ENCODE results near the gene PLN. TPM values are rescaled to one million over a fixed set of nuclear protein-coding genes. Genes with fewer than 3 reads are reported as not detected.

Gene PLN
- total RNA-seq, 1 experiment from 2014 or later: not detected

DNA sequence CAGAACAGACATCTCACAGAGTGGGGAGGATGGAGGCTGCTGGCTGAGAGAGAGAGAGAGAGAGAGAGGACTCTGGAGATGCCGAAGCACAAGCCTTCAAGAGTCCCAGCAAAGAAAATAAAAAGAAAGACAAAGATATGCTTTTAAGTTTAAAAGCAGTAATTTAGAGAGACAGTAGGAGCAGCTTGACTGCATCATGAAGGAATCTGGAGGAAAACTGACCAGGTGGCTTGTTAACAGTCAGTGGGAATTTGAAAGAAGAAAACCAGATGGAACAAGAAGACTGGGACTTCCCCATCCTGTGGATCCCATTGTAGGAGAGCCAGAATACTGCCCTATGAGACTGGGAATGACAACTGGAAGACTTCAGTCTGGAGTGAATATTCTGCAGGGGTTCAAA lies 46.3 kb upstream of the PLN start:
- H3K9ac ChIP-seq (ENCODE audit: low read length): no peak overlapping the region
- intact Hi-C loops (cut with micrococcal nuclease): no loop called here
- peaks cover 7% of the 10 kb centered on the region for H3K36me3 ChIP-seq (ENCODE audit: low read depth, low read length)
- no TSS peak for BruUV-seq (replicated peaks)
- ChIA-PET POLR2A (ENCODE audit: unreplicated experiment) (no interaction called here), CTCF (no interaction called here)
- no peaks in the 10 kb centered on the region for H3K9me2 ChIP-seq (replicated peaks; ENCODE audit: low read length)
- H4K20me1 ChIP-seq (ENCODE audit: low read length): no peaks in the 10 kb centered on the region
- no peak overlapping the region for H3K4me3 ChIP-seq (ENCODE audit: low read length)
- H3K27me3 ChIP-seq (ENCODE audit: low read length): no peaks in the 10 kb centered on the region
- no peak overlapping the region for H3K27ac ChIP-seq (ENCODE audit: low read length)
- H3K79me2 ChIP-seq (ENCODE audit: low read length): no peaks in the 10 kb centered on the region
- H2AFZ ChIP-seq (ENCODE audit: low read length): no peak overlapping the region
- ATAC-seq: no peak
- H3K4me1 ChIP-seq (ENCODE audit: insufficient read depth, low read length): no peaks in the 10 kb centered on the region
- H3F3A ChIP-seq (ENCODE audit: low read length, unreplicated experiment): no peaks in the 10 kb centered on the region
- TF ChIP-seq EZH2phosphoT487 (IDR thresholded peaks at IDR 0.05; ENCODE audit: borderline replicate concordance, low read length): no peak
- no peak for TF ChIP-seq EZH2 (IDR thresholded peaks at IDR 0.05; ENCODE audit: low read length, unreplicated experiment)
- TF ChIP-seq, protein P1, sequence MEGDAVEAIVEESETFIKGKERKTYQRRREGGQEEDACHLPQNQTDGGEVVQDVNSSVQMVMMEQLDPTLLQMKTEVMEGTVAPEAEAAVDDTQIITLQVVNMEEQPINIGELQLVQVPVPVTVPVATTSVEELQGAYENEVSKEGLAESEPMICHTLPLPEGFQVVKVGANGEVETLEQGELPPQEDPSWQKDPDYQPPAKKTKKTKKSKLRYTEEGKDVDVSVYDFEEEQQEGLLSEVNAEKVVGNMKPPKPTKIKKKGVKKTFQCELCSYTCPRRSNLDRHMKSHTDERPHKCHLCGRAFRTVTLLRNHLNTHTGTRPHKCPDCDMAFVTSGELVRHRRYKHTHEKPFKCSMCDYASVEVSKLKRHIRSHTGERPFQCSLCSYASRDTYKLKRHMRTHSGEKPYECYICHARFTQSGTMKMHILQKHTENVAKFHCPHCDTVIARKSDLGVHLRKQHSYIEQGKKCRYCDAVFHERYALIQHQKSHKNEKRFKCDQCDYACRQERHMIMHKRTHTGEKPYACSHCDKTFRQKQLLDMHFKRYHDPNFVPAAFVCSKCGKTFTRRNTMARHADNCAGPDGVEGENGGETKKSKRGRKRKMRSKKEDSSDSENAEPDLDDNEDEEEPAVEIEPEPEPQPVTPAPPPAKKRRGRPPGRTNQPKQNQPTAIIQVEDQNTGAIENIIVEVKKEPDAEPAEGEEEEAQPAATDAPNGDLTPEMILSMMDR (conservative IDR thresholded peaks at IDR 0.05; ENCODE audit: low read depth, low read length): no peak
- DNase-seq: no peak
- no peaks in the 10 kb centered on the region for H3K9me3 ChIP-seq (ENCODE audit: low read length)
- no peak overlapping the region for H3K4me2 ChIP-seq (ENCODE audit: low read length)

DNA sequence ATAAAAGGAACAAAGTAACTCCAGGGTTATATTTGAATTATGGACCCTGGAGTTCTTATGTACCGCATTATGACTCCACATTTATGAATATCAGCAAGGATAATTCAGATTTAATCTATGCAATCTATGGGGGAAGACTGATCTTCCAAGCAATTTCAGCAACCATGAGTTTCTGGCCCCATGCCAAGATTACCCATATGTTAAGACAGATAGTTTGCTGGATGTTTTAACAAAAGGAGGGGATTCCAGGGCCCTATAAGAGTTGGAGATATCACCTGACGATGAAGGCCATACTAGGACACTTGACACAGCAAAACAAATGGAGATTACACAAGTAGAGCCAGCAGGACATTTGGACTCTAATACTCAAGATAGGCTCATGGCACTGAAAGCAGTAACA lies 45.9 kb upstream of the PLN start:
- ChIA-PET CTCF (no interaction called here), POLR2A (ENCODE audit: unreplicated experiment) (no interaction called here)
- H4K20me1 ChIP-seq (ENCODE audit: low read length): no peaks in the 10 kb centered on the region
- H3K36me3 ChIP-seq (ENCODE audit: low read depth, low read length): peaks cover 7% of the 10 kb centered on the region
- H2AFZ ChIP-seq (ENCODE audit: low read length): no peak overlapping the region
- no peaks in the 10 kb centered on the region for H3K9me3 ChIP-seq (ENCODE audit: low read length)
- TF ChIP-seq EZH2 (IDR thresholded peaks at IDR 0.05; ENCODE audit: low read length, unreplicated experiment) (no peak), EZH2phosphoT487 (IDR thresholded peaks at IDR 0.05; ENCODE audit: borderline replicate concordance, low read length) (no peak)
- TF ChIP-seq, protein P1 (conservative IDR thresholded peaks at IDR 0.05; ENCODE audit: low read depth, low read length): no peak
- DNase-seq (no peak), ATAC-seq (no peak)
- no peak overlapping the region for H3K4me2 ChIP-seq (ENCODE audit: low read length)
- no peaks in the 10 kb centered on the region for H3F3A ChIP-seq (ENCODE audit: low read length, unreplicated experiment)
- no peaks in the 10 kb centered on the region for H3K79me2 ChIP-seq (ENCODE audit: low read length)
- no TSS peak for BruUV-seq (replicated peaks)
- no peaks in the 10 kb centered on the region for H3K9me2 ChIP-seq (replicated peaks; ENCODE audit: low read length)
- H3K4me1 ChIP-seq (ENCODE audit: insufficient read depth, low read length): no peaks in the 10 kb centered on the region
- H3K27me3 ChIP-seq (ENCODE audit: low read length): no peaks in the 10 kb centered on the region
- no peak overlapping the region for H3K27ac ChIP-seq (ENCODE audit: low read length)
- H3K9ac ChIP-seq (ENCODE audit: low read length): no peak overlapping the region
- H3K4me3 ChIP-seq (ENCODE audit: low read length): no peak overlapping the region
- intact Hi-C loops (cut with micrococcal nuclease): no loop called here

DNA sequence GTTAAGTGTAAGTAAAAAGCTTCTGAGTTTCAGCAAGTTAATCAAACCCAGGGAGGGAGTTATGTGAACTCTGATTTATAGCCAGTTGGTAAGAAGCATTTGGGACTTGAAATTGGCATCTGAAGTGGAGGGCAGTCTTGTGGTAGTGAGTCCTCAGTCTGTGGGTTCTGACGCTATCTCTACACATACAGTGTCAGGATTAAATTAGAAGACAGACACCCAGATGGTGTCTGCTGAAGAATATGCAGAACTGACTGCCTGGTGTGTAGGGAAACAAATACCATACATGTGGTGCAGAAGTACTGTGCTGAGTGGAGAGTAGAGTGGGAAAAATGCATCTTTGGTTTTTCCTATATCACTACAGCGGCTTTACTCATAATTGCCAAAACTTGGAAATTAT lies 43.5 kb upstream of the PLN start:
- POLR2A ChIA-PET (ENCODE audit: unreplicated experiment): no interaction called here
- Histone ChIP-seq H3K9me3 (ENCODE audit: low read length) (no peaks in the 10 kb centered on the region), H3K27me3 (ENCODE audit: low read length) (no peaks in the 10 kb centered on the region), H3K27ac (ENCODE audit: low read length) (no peak overlapping the region), H3K36me3 (ENCODE audit: low read depth, low read length) (peaks cover 7% of the 10 kb centered on the region), H3K4me2 (ENCODE audit: low read length) (no peak overlapping the region), H3K4me3 (ENCODE audit: low read length) (no peak overlapping the region), H3K9ac (ENCODE audit: low read length) (no peak overlapping the region), H3K9me2 (replicated peaks; ENCODE audit: low read length) (no peaks in the 10 kb centered on the region), H3K4me1 (ENCODE audit: insufficient read depth, low read length) (no peaks in the 10 kb centered on the region), H2AFZ (ENCODE audit: low read length) (no peak overlapping the region), H3F3A (ENCODE audit: low read length, unreplicated experiment) (no peaks in the 10 kb centered on the region), H3K79me2 (ENCODE audit: low read length) (no peaks in the 10 kb centered on the region), H4K20me1 (ENCODE audit: low read length) (no peaks in the 10 kb centered on the region)
- intact Hi-C loops (cut with micrococcal nuclease): no loop called here
- ATAC-seq (no peak), DNase-seq (no peak)
- CTCF ChIA-PET: no interaction called here
- no TSS peak for BruUV-seq (replicated peaks)
- no peak for TF ChIP-seq EZH2phosphoT487 (IDR thresholded peaks at IDR 0.05; ENCODE audit: borderline replicate concordance, low read length)
- TF ChIP-seq EZH2 (IDR thresholded peaks at IDR 0.05; ENCODE audit: low read length, unreplicated experiment): no peak
- TF ChIP-seq, protein P1 (conservative IDR thresholded peaks at IDR 0.05; ENCODE audit: low read depth, low read length): no peak
